GM23248 (cell line): ENCODE data around the gene C1orf216. TPM values are rescaled to one million over a fixed set of nuclear protein-coding genes. Genes with fewer than 3 reads are reported as not detected.

ENCODE experiments used
- DNase-seq: peaks from one replicate; pipeline ENCODE4 v3.0.0-alpha.2; 2015
- H2AFZ ChIP-seq: fragments of 200-600 bp; sonication (generic); 2 replicates; pipeline ENCODE4 v1.6.1; 2016; ENCODE audit warnings: antibody characterized with exemption
- H3F3A ChIP-seq: fragments of 200-600 bp; sonication (generic); 2 replicates; pipeline ENCODE4 v1.6.1; 2016; ENCODE audit warnings: mild to moderate bottlenecking, antibody characterized with exemption, mixed run types; ENCODE audit not compliant: insufficient read depth
- H3K27ac ChIP-seq: fragments of 200-600 bp; sonication (generic); 2 replicates; pipeline ENCODE4 v1.5.1; 2016; ENCODE audit warnings: mild to moderate bottlenecking
- H3K27me3 ChIP-seq: fragments of 200-600 bp; sonication (generic); replicated peaks from 2 replicates; pipeline ENCODE4 v1.6.1; 2016; ENCODE audit warnings: mild to moderate bottlenecking; ENCODE audit not compliant: insufficient read depth
- H3K36me3 ChIP-seq: fragments of 200-600 bp; sonication (generic); 2 replicates; pipeline ENCODE4 v1.6.1; 2016; ENCODE audit warnings: low read depth, mild to moderate bottlenecking
- H3K4me1 ChIP-seq: fragments of 200-600 bp; sonication (generic); 2 replicates; pipeline ENCODE4 v1.6.1; 2016; ENCODE audit warnings: mild to moderate bottlenecking; ENCODE audit not compliant: insufficient read depth
- H3K4me2 ChIP-seq: fragments of 200-600 bp; sonication (generic); one replicate; pipeline ENCODE4 v1.6.1; 2016; ENCODE audit warnings: mild to moderate bottlenecking; ENCODE audit not compliant: unreplicated experiment
- H3K4me3 ChIP-seq: fragments of 200-600 bp; sonication (generic); 2 replicates; pipeline ENCODE4 v1.5.1; 2016; ENCODE audit warnings: mild to moderate bottlenecking
- H3K79me2 ChIP-seq: fragments of 200-600 bp; sonication (generic); 2 replicates; pipeline ENCODE4 v1.6.1; 2016; ENCODE audit warnings: mild to moderate bottlenecking; ENCODE audit not compliant: insufficient read depth
- H3K9ac ChIP-seq: fragments of 200-600 bp; sonication (generic); 2 replicates; pipeline ENCODE4 v1.6.1; 2016; ENCODE audit warnings: mild to moderate bottlenecking
- H3K9me2 ChIP-seq: fragments of 200-600 bp; sonication (generic); 2 replicates; pipeline ENCODE4 v1.6.1; 2016; ENCODE audit warnings: mixed run types, mild to moderate bottlenecking, moderate library complexity; ENCODE audit not compliant: insufficient read depth
- H3K9me3 ChIP-seq: fragments of 200-600 bp; sonication (generic); one replicate; pipeline ENCODE4 v1.6.1; 2017; ENCODE audit warnings: low read depth
- H4K20me1 ChIP-seq: fragments of 200-600 bp; sonication (generic); 2 replicates; pipeline ENCODE4 v1.6.0; 2016; ENCODE audit not compliant: insufficient read depth
- EZH2 ChIP-seq: fragments of 200-600 bp; sonication (generic); IDR thresholded peaks from 2 replicates; pipeline ENCODE4 v1.6.1; 2018; ENCODE audit warnings: antibody characterized with exemption, mild to moderate bottlenecking; ENCODE audit not compliant: insufficient read depth, poor library complexity, severe bottlenecking
- EZH2phosphoT487 ChIP-seq: fragments of 200-600 bp; sonication (generic); IDR thresholded peaks from 2 replicates; pipeline ENCODE4 v1.6.1; 2018; ENCODE audit warnings: antibody characterized with exemption, moderate library complexity, mild to moderate bottlenecking, low read depth; ENCODE audit not compliant: insufficient read depth
- WGBS, 2 experiments: methylation state at CpG; one replicate each; pipeline ENCODE4 v1.1.6; 2015 to 2017; ENCODE audit warnings: low lambda C conversion rate in 2 of 2, low coverage in 1 of 2; ENCODE audit errors: missing lambda C conversion rate in 2 of 2; 5-methylcytosine and 5-hydroxymethylcytosine counted together
- in situ Hi-C: fragments of 300-500 bp; cut with MboI; formaldehyde crosslinking; loops from 2 replicates; pipeline ENCODE4 v1.15.0; 2020
- polyA plus RNA-seq: library from polyadenylated mRNA; unstranded; fragments of >200 nt; fragmentation: Nextera tagmentation; extraction: Ambion mirVana; gene quantifications from 2 replicates; pipeline ENCODE4 v1.2.1, GENCODE V29; 2016
- total RNA-seq: library from RNA; depleted of rRNA; stranded (reverse); fragments of >200 nt; shearing (Covaris generic); gene quantifications from 2 replicates; pipeline ENCODE4 v1.2.3, GENCODE V29; 2014

The C1orf216 gene
- total and polyA plus RNA-seq, 2 experiments from 2014 or later = 21.6 to 32.2 TPM

DNA sequence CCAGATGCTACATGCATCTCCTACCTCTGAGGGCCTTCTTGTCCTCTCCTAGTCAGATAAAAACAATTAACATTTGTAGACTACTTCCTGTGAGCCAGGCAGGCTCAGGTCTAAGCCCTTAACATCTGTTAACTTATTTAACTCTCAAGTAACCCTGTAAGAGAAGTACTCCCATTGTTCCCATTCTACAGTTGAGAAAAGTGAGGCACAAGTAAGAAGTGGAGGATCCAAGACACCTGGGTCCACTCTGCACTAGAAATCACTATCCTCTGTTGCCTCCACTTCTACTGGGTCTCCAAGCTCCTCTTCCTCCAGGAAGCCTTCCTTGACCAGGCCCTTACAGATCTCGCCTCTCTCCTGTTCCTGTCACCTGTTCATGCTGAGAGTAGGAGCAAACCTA is 9.7 kb downstream of the C1orf216 start:
- 100% methylated on average over 1 of the region's 1 CpG for WGBS, 2 experiments
- Histone ChIP-seq H3K4me3 (no peak overlapping the region), H3K4me1 (no peaks in the 10 kb centered on the region), H2AFZ (no peak overlapping the region), H3F3A (peaks cover 8% of the 10 kb centered on the region; the same call in 1 of the 2 replicates), H3K9me3 (no peaks in the 10 kb centered on the region), H4K20me1 (no peaks in the 10 kb centered on the region), H3K79me2 (peaks cover 17% of the 10 kb centered on the region), H3K9me2 (no peaks in the 10 kb centered on the region), H3K36me3 (no peaks in the 10 kb centered on the region), H3K9ac (no peak overlapping the region), H3K27ac (no peak overlapping the region), H3K4me2 (no peak overlapping the region), H3K27me3 (no peaks in the 10 kb centered on the region)
- in situ Hi-C loops = no loop called here
- TF ChIP-seq EZH2 = no peak
- no peak for TF ChIP-seq EZH2phosphoT487
- no peak for DNase-seq

DNA sequence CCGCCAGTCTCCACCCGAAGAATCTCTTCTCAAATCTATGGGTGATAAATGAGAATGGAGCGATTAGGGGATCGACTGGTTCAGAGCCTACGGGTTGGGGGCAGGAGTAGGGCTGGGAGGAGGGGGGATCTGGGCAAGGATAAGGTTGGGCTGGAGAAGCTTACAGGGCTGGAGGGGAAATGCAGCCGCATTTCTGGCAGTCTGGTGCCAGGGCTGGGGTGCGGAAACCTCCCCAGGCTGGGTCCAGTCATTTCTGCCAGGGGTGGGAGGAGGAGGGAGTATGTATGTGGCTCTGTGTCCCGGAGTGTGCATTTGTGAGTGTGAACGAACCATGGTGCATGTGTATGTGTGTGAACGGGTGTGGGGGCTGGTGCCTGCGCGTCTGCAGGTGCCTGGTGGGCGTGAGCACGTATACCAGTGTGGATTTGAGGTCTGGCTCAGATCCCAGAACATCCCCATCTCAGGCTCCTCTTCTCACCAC is 10.2 kb downstream of the C1orf216 start:
- 4 to 10% methylated on average over 13 to 14 of the region's 14 CpGs for WGBS, 2 experiments

DNA sequence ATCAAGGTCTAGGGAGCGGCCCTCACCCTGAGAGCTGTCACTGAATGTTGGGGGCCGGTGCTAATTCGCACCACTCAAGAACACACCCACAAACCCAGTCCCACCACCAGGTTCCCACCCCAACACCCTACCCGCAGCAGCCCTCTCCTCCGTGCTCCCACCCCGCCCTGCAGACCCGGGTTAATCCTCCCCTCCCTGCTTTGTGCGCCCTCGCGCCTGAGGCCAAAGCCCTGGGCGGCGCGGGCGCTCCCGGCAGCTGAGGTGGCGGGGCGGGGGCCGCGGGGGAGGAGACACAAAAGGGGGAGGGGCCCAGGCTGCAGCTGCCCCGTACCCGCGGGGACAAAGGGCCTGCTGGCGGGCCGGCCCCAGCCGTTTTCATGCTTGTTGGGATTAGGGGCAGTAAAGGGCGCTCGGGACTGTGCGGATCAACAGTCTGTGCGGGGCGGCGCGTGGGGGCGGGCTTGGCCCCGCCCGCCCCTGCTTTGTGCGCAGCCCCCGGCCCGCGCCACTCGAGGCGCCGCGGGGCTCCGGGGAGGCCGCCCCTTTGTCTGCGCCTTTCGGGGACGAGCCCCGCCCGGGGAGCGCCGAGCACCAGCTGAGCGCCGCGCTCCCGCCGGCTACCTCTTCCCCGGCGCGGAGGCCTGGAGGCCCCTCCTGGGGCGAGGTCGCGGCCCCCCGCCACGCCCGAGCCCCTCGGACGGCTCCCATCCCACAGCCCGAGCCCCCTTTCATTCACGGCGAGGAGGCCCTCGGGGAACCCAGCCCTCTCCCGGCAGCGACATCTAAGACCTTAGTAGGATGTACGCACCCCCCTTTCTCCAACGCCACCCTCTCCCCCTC is 10.9 kb downstream of the C1orf216 start:
- Histone ChIP-seq H2AFZ (peak overlapping the region; percentile 85), H3K36me3 (no peaks in the 10 kb centered on the region), H3K9me3 (no peaks in the 10 kb centered on the region), H3K27me3 (no peaks in the 10 kb centered on the region), H3K4me2 (peak overlapping the region; percentile 71), H4K20me1 (no peaks in the 10 kb centered on the region), H3K4me3 (peak overlapping the region; percentile 72), H3K9me2 (no peaks in the 10 kb centered on the region), H3F3A (peaks cover 8% of the 10 kb centered on the region; the same call in 1 of the 2 replicates), H3K27ac (no peak overlapping the region), H3K9ac (peak overlapping the region; percentile 69), H3K4me1 (no peaks in the 10 kb centered on the region), H3K79me2 (peaks cover 6% of the 10 kb centered on the region; the same call in 1 of the 2 replicates)
- TF ChIP-seq EZH2 = no peak
- no peak for TF ChIP-seq EZH2phosphoT487
- WGBS, 2 experiments = 2 to 4% methylated on average over 10 to 49 of the region's 76 CpGs
- peak; percentile 57 for DNase-seq
- in situ Hi-C loops = no loop called here

More for the DNA sequence above, 10.2 kb downstream of the C1orf216 start:
- no peaks in the 10 kb centered on the region for H3K36me3 ChIP-seq
- peak overlapping the region; percentile 85 for H2AFZ ChIP-seq
- peak overlapping the region; percentile 71 for H3K4me2 ChIP-seq
- no peaks in the 10 kb centered on the region for H3K9me2 ChIP-seq
- no peaks in the 10 kb centered on the region for H3K4me1 ChIP-seq
- no peaks in the 10 kb centered on the region for H4K20me1 ChIP-seq
- peaks cover 12% of the 10 kb centered on the region; the same call in 1 of the 2 replicates for H3K79me2 ChIP-seq
- no peak for TF ChIP-seq EZH2phosphoT487
- no peak for TF ChIP-seq EZH2
- no peak overlapping the region for H3K27ac ChIP-seq
- peak overlapping the region; percentile 72 for H3K4me3 ChIP-seq
- peaks cover 8% of the 10 kb centered on the region; the same call in 1 of the 2 replicates for H3F3A ChIP-seq
- in situ Hi-C loops = no loop called here
- DNase-seq = peak; percentile 43
- H3K9me3 ChIP-seq = no peaks in the 10 kb centered on the region
- H3K9ac ChIP-seq = peak overlapping the region; percentile 69
- H3K27me3 ChIP-seq = no peaks in the 10 kb centered on the region

DNA sequence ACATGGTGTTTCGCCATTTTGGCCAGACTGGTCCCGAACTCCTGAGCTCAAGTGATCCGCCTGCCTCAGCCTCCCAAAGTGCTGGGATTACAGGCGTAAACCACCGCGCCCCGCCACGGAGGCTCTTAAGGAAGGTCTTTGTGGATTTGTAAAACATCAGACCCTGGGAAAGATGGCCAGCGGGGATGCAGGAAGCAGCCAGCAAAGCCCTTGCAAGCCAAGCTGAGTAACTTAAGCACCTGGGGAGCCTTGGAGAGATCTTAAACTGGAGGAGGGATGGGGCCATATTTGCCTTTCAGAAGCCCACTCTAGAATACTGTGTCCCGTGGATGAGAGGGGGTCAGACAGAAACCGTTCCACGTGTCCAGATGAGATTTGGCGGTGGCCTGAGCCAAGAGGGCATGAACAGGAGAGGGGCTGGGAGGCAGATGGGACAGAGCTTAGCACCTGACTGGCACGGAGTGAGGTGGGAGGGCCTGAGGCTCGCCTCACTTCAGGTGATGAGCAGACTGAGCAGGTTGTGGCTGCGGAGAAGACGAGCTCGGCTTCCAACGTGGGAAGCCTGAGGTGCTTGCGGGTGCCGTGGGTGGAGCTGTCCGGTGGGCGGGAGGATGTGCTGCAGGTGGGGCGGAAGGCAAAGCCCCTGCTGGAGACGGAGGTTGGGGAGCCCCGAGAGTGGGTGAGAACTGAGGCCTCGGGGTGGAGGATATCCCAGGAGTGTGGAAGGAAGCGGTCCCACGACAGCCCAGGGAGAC is 11.7 kb downstream of the C1orf216 start:
- Histone ChIP-seq H3K4me3 (peak overlapping the region; percentile 72; the same call in 1 of the 2 replicates), H3K9me2 (no peaks in the 10 kb centered on the region), H3F3A (peaks cover 8% of the 10 kb centered on the region; the same call in 1 of the 2 replicates), H3K27me3 (no peaks in the 10 kb centered on the region), H3K9ac (no peak overlapping the region; the same call in 1 of the 2 replicates), H3K9me3 (no peaks in the 10 kb centered on the region), H3K79me2 (peaks cover 2% of the 10 kb centered on the region; the same call in 1 of the 2 replicates), H3K4me1 (no peaks in the 10 kb centered on the region), H3K36me3 (no peaks in the 10 kb centered on the region), H2AFZ (peak overlapping the region; percentile 85), H3K27ac (no peak overlapping the region), H4K20me1 (no peaks in the 10 kb centered on the region), H3K4me2 (peak overlapping the region; percentile 71)
- in situ Hi-C loops = no loop called here
- no peak for TF ChIP-seq EZH2phosphoT487
- no peak for TF ChIP-seq EZH2
- WGBS, 2 experiments = 74 to 78% methylated on average over 27 to 28 of the region's 29 CpGs
- no peak for DNase-seq
